Measurements from ENCODE around the gene ALOX15B.

The ALOX15B gene

GRCh38 chr17:8096541-8096940, 57.7 kb downstream of the ALOX15B start:
- no peak for DNase-seq (ENCODE audit: low read depth)
- no peak overlapping the region for H3K4me3 ChIP-seq (ENCODE audit: low read depth, low read length)

Data from skeletal muscle cell (primary cell).